Left colon (tissue), 2 donors: ENCODE data around the gene ENTPD3. TPM values are rescaled to one million over a fixed set of nuclear protein-coding genes. Genes with fewer than 3 reads are reported as not detected.

ENCODE experiments used
- total RNA-seq, 2 donors: library from RNA; stranded (reverse); fragmentation: NEBNext Ultra II Directional; extraction: Animal tissue kit (Norgen Biotek cat#: 25700); gene quantifications; one replicate each; pipeline ENCODE4 v1.2.1, GENCODE V29; 2021
- donor health status: DM: no; HTN: no; CAD: no.
- donor health status: DM: yes; HTN: yes; CAD: no.

The ENTPD3 gene
- total RNA-seq, 2 donors from 2014 or later, result 2.4 to 4.2 TPM

Other genes with a start within 250 kb of the ENTPD3 start
- 10 to 100 TPM; 39.6 to 49.2 TPM for gene EIF1B, start 77.5 kb upstream of the ENTPD3 start, total RNA-seq
- gene RPL14, start 70.2 kb downstream of the ENTPD3 start, total RNA-seq, result 1,000 to 10,000 TPM; 1,376 to 1,424 TPM
- gene ZNF619, start 89.9 kb downstream of the ENTPD3 start, total RNA-seq, result 10 to 100 TPM in 1 of 2 donors, 1 to 10 TPM in 1; 6.5 to 11.7 TPM
- gene ZNF620, start 118.9 kb downstream of the ENTPD3 start, total RNA-seq, result 1 to 10 TPM; 4.1 to 5.0 TPM
- gene ZNF621, start 137.8 kb downstream of the ENTPD3 start, total RNA-seq, result 10 to 100 TPM; 14.3 to 14.8 TPM